Heart left ventricle (tissue), 16 donors: Measurements from ENCODE around the gene LINC01488. TPM values are rescaled to one million over a fixed set of nuclear protein-coding genes. Genes with fewer than 3 reads are reported as not detected.

ENCODE experiments used
- ATAC-seq, 4 donors: fragments of 200-7000 bp; cut with Tn5 transposase; one replicate each; pipeline ENCODE4 v1.9.1; 2020 to 2022; ENCODE audit warnings: moderate library complexity in 4 of 4, mild to moderate bottlenecking in 3 of 4, moderate number of reproducible peaks in 1 of 4
- DNase-seq, 5 donors: peaks; one replicate each; pipeline ENCODE4 v3.0.0-alpha.2; 2020
- H3K27ac ChIP-seq, 12 donors: fragments of 200-600 bp; sonication (generic) in 4 of 12; one replicate each; pipeline versions ENCODE4 v1.5.0 to v1.8.0; 2016 to 2022; ENCODE audit warnings: mild to moderate bottlenecking in 2 of 12
- H3K27me3 ChIP-seq, 9 donors: fragments of 200-600 bp; sonication (generic) in 2 of 9; one replicate each; pipeline versions ENCODE4 v1.5.1 to v1.8.0; 2016 to 2022; ENCODE audit warnings: mild to moderate bottlenecking in 3 of 9
- H3K36me3 ChIP-seq, 9 donors: fragments of 200-600 bp; sonication (generic) in 2 of 9; one replicate each; pipeline versions ENCODE4 v1.5.0 to v1.8.0; 2018 to 2022; ENCODE audit warnings: mild to moderate bottlenecking in 2 of 9
- H3K4me1 ChIP-seq, 12 donors: fragments of 200-600 bp; sonication (generic) in 4 of 12; one replicate each; pipeline versions ENCODE4 v1.5.0 to v1.8.0; 2016 to 2022; ENCODE audit warnings: mild to moderate bottlenecking in 3 of 12
- H3K4me3 ChIP-seq, 12 donors: fragments of 200-600 bp; sonication (generic) in 4 of 12; one replicate each; pipeline versions ENCODE4 v1.5.0 to v1.8.0; 2017 to 2022; ENCODE audit warnings: mild to moderate bottlenecking in 9 of 12, moderate library complexity in 4 of 12
- H3K9me3 ChIP-seq, 12 donors: fragments of 200-600 bp; sonication (generic) in 4 of 12; one replicate each; pipeline versions ENCODE4 v1.5.0 to v1.8.0; 2016 to 2022; ENCODE audit warnings: mild to moderate bottlenecking in 1 of 12
- CTCF ChIP-seq, 12 donors: fragments of 200-600 bp; sonication (generic) in 4 of 12; IDR thresholded peaks; one replicate each; pipeline versions ENCODE4 v1.5.0 to v1.8.0; 2018 to 2022; ENCODE audit warnings: antibody characterized with exemption in 12 of 12, mild to moderate bottlenecking in 5 of 12
- POLR2A ChIP-seq, 2 donors: fragments of 450-650 bp; IDR thresholded peaks; one replicate each; pipeline ENCODE4 v1.6.1; 2017; ENCODE audit warnings: antibody characterized with exemption in 2 of 2, mild to moderate bottlenecking in 2 of 2, moderate library complexity in 2 of 2
- WGBS, 4 donors: extraction: QIAGEN DNeasy Blood & Tissue Kit in 2 of 4; methylation state at CpG; one replicate each; pipeline versions ENCODE4 v1.1.5 to v1.1.7; 2013 to 2018; 5-methylcytosine and 5-hydroxymethylcytosine counted together
- intact Hi-C, 10 donors: fragments of 100-400 bp; cut with DNase I; formaldehyde crosslinking; loops; one replicate each; pipeline versions ENCODE4 v1.11.1 to v1.14.2; 2022
- polyA plus RNA-seq, 2 donors: library from polyadenylated mRNA; stranded (reverse); fragments of 200-250 nt; gene quantifications; one replicate each; pipeline ENCODE4 v1.2.3, GENCODE V29; 2013
- total RNA-seq, 9 donors: library from RNA; depleted of rRNA in 2 of 9; stranded (reverse); fragments of >200 nt in 2 of 9; fragmentation: NEBNext Ultra II Directional in 3 of 9; extraction: Animal tissue kit (Norgen Biotek cat#: 25700) in 3 of 9; gene quantifications; one replicate each; pipeline versions ENCODE4 v1.1.0 to v1.2.4, GENCODE V29; 2016 to 2023
- donor health status: ischemic (EF 13 %, LVEDD 7.1; RV severe dilation, severe dysfunction).
- donor health status: healthy with polysubstance abuse.
- donor health status: DM: no; HTN: yes; CAD: no.
- donor health status: DM: no; HTN: no; CAD: no.
- donor health status: ischemic (EF 25% LVEDD 6.9; RV normal size, moderate dysfunction).
- donor health status: ischemic (EF 25% LVEDD 5.7; RV mildly dilated, moderate dysfunction).
- donor health status: healthy.
- donor health status: DM: yes; HTN: yes; CAD: no.
- donor health status: ischemic (EF 35%, LVEDD 5.7; RV mildly dilated, moderate dysfunction).
- donor health status: nonischemic (EF 11% LVEDD 7.7; RV severe dilation, severe dysfunction).
- donor health status: DM: yes; HTN: yes; CAD: no.
- donor health status: PGD.
- donor health status: ischemic (EF 29% LVEDD 5.4; RV normal size, mild dysfunction).
- donor health status: nonischemic (EF 23%, LVEDD 6.1; RV moderate dilation, normal function).

The LINC01488 gene
- total and polyA plus RNA-seq, 11 donors = 0.04 to 0.42 (median 0.14) TPM; not detected in 5

GRCh38 chr11:69516526-69516925 is 35.1 kb downstream of the LINC01488 start:
- Histone ChIP-seq H3K36me3 (no peaks in the 10 kb centered on the region), H3K4me1 (no peaks in the 10 kb centered on the region), H3K27me3 (no peaks in the 10 kb centered on the region), H3K4me3 (no peak overlapping the region), H3K9me3 (peaks cover 0 to 12% (median 0%) of the 10 kb centered on the region in 12 donors), H3K27ac (no peak overlapping the region)
- DNase-seq (no peak), ATAC-seq (no peak)
- WGBS, 4 donors = 81 to 89% (median 87%) methylated on average over 3 of the region's 3 CpGs
- intact Hi-C loops = no loop called here
- TF ChIP-seq POLR2A (IDR thresholded peaks at IDR 0.05) = no peak
- no peak for TF ChIP-seq CTCF (IDR thresholded peaks at IDR 0.05)

- no peak for TF ChIP-seq POLR2A (IDR thresholded peaks at IDR 0.05)
- no peak for TF ChIP-seq CTCF (IDR thresholded peaks at IDR 0.05)
- ATAC-seq (no peak), DNase-seq (no peak)
- Histone ChIP-seq H3K27ac (no peak overlapping the region), H3K36me3 (no peaks in the 10 kb centered on the region), H3K9me3 (peaks cover 0 to 12% (median 0%) of the 10 kb centered on the region in 12 donors), H3K4me1 (no peaks in the 10 kb centered on the region), H3K4me3 (no peak overlapping the region), H3K27me3 (no peaks in the 10 kb centered on the region)
- WGBS, 4 donors = 75 to 98% (median 86%) methylated on average over 5 of the region's 5 CpGs
- intact Hi-C loops = no loop called here
Measured at GRCh38 chr11:69518081-69518950, 36.9 kb downstream of the LINC01488 start.

- Histone ChIP-seq H3K36me3 (no peaks in the 10 kb centered on the region), H3K4me3 (no peak overlapping the region), H3K9me3 (peaks cover 0 to 12% (median 0%) of the 10 kb centered on the region in 12 donors), H3K27me3 (no peaks in the 10 kb centered on the region), H3K27ac (no peak overlapping the region), H3K4me1 (peaks cover 0 to 4% (median 0%) of the 10 kb centered on the region in 12 donors)
- 92 to 97% (median 95%) methylated on average over 1 of the region's 1 CpG for WGBS, 4 donors
- no peak for DNase-seq
- no peak for ATAC-seq
- intact Hi-C loops = no loop called here
- TF ChIP-seq POLR2A (IDR thresholded peaks at IDR 0.05) (no peak), CTCF (IDR thresholded peaks at IDR 0.05) (no peak)
Measured at GRCh38 chr11:69520186-69520916, 38.9 kb downstream of the LINC01488 start.

- Histone ChIP-seq H3K36me3 (no peaks in the 10 kb centered on the region), H3K27ac (no peak overlapping the region), H3K4me1 (peaks cover 0 to 4% (median 0%) of the 10 kb centered on the region in 12 donors), H3K27me3 (no peaks in the 10 kb centered on the region), H3K4me3 (no peak overlapping the region), H3K9me3 (peaks cover 0 to 8% (median 0%) of the 10 kb centered on the region in 12 donors)
- DNase-seq (no peak), ATAC-seq (no peak)
- intact Hi-C loops = no loop called here
- no peak for TF ChIP-seq CTCF (IDR thresholded peaks at IDR 0.05)
- TF ChIP-seq POLR2A (IDR thresholded peaks at IDR 0.05) = no peak
- WGBS, 4 donors = 58 to 83% (median 68%) methylated on average over 4 of the region's 4 CpGs
Measured at GRCh38 chr11:69521457-69521856, 40.0 kb downstream of the LINC01488 start.
